Activated B cell treated with CpG ODN at 0.5 μM for 24 hours (primary cell): Measurements from ENCODE around the gene PIEZO2. TPM values are rescaled to one million over a fixed set of nuclear protein-coding genes. Genes with fewer than 3 reads are reported as not detected.

Source experiments
- ATAC-seq: fragments of 200-7000 bp; cut with Tn5 transposase; one replicate; pipeline ENCODE4 v1.10.0; 2021; ENCODE audit warnings: low read depth, mild to moderate bottlenecking, moderate library complexity
- CTCF ChIA-PET: fragments of 350-600 bp; sonication (Branson Sonifier 250); formaldehyde crosslinking; loops from one replicate; lab custom pipeline; 2021; ENCODE audit warnings: antibody characterized with exemption; lab: Charles Lee
- POLR2A ChIA-PET: fragments of 350-600 bp; sonication (Branson Sonifier 250); formaldehyde crosslinking; loops from one replicate; lab custom pipeline; 2021; ENCODE audit warnings: antibody characterized with exemption; lab: Charles Lee
- DNase-seq: peaks from one replicate; pipeline ENCODE4 v3.0.0; 2022
- H3K27ac Mint-ChIP-seq: one replicate; pipeline ENCODE4 v1.8.0; 2020; ENCODE audit warnings: mixed read lengths
- H3K27me3 Mint-ChIP-seq: one replicate; pipeline ENCODE4 v1.8.0; 2021; ENCODE audit warnings: mixed read lengths
- H3K36me3 Mint-ChIP-seq: one replicate; pipeline ENCODE4 v1.8.0; 2021; ENCODE audit warnings: low read depth, mixed read lengths
- H3K4me1 Mint-ChIP-seq: one replicate; pipeline ENCODE4 v1.8.0; 2021; ENCODE audit warnings: mixed read lengths
- H3K4me3 Mint-ChIP-seq: one replicate; pipeline ENCODE4 v1.8.0; 2020; ENCODE audit warnings: mild to moderate bottlenecking, mixed read lengths
- H3K9me3 Mint-ChIP-seq: one replicate; pipeline ENCODE4 v1.8.0; 2020; ENCODE audit warnings: mixed read lengths
- intact Hi-C: fragments of 100-400 bp; cut with micrococcal nuclease; formaldehyde crosslinking; loops from one replicate; pipeline ENCODE4 v1.15.1; 2024
- total RNA-seq: library from RNA; stranded (reverse); gene quantifications from 2 replicates; pipeline ENCODE4 v1.2.3, GENCODE V29; 2022
- TF ChIP-seq, protein P1 (sequence below): fragments of 200-600 bp; IDR thresholded peaks from one replicate; pipeline ENCODE4 v1.8.0; 2022; ENCODE audit warnings: antibody characterized with exemption, mild to moderate bottlenecking

Gene PIEZO2
- total RNA-seq, 1 donor from 2014 or later = not detected

DNA sequence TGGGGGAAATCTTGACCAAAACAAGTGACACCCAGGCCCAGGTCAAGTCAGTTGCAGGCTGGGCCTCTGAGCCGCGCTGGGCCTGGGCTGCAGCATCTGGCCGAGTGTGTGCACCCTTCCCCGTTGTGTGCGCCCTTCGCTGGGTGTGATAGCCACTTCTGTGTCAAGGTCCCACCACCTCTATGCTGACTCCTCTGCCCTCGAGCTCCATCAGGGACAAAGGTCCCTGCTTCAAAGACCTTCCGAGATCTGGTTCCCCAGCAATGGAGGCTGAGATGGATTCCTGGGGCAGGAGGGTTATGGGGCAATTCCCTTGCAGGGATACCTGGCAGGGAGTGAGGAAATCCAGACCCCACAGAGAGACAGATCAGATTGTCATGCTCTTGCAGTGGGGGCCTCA lies 93.6 kb downstream of the PIEZO2 start:
- no peak overlapping the region for H3K4me3 Mint-ChIP-seq
- intact Hi-C loops = no loop called here
- H3K27ac Mint-ChIP-seq = no peak overlapping the region
- ATAC-seq = no peak
- H3K9me3 Mint-ChIP-seq = peaks cover 5% of the 10 kb centered on the region
- ChIA-PET POLR2A (no interaction called here), CTCF (no interaction called here)
- no peaks in the 10 kb centered on the region for H3K27me3 Mint-ChIP-seq
- no peak for DNase-seq
- no peaks in the 10 kb centered on the region for H3K4me1 Mint-ChIP-seq
- H3K36me3 Mint-ChIP-seq = no peaks in the 10 kb centered on the region
- TF ChIP-seq, protein P1, sequence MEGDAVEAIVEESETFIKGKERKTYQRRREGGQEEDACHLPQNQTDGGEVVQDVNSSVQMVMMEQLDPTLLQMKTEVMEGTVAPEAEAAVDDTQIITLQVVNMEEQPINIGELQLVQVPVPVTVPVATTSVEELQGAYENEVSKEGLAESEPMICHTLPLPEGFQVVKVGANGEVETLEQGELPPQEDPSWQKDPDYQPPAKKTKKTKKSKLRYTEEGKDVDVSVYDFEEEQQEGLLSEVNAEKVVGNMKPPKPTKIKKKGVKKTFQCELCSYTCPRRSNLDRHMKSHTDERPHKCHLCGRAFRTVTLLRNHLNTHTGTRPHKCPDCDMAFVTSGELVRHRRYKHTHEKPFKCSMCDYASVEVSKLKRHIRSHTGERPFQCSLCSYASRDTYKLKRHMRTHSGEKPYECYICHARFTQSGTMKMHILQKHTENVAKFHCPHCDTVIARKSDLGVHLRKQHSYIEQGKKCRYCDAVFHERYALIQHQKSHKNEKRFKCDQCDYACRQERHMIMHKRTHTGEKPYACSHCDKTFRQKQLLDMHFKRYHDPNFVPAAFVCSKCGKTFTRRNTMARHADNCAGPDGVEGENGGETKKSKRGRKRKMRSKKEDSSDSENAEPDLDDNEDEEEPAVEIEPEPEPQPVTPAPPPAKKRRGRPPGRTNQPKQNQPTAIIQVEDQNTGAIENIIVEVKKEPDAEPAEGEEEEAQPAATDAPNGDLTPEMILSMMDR = no peak

DNA sequence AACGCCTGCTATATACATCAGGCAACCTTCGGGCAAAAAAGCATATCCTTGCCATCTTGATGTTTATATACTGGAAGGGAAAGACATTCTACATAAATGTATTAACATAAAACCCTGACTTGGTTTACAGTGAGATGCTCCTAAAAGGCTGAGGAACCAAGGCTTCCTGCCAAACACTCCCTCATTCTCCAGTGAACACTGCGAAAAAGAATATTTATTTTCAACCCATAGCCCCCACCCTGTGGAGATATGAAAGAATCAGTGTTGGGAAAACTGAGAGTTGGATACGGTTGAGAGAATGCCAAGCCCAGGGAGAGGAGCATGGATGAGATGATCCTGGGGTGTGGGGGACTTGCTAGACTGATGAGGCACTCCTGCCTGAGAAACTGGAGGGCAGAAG lies 94.9 kb downstream of the PIEZO2 start:
- POLR2A ChIA-PET = no interaction called here
- Mint-ChIP-seq H3K27ac (no peak overlapping the region), H3K27me3 (no peaks in the 10 kb centered on the region), H3K4me1 (no peaks in the 10 kb centered on the region), H3K36me3 (no peaks in the 10 kb centered on the region), H3K9me3 (peaks cover 5% of the 10 kb centered on the region), H3K4me3 (no peak overlapping the region)
- DNase-seq (no peak), ATAC-seq (no peak)
- intact Hi-C loops = no loop called here
- CTCF ChIA-PET = no interaction called here
- TF ChIP-seq, protein P1 = no peak

DNA sequence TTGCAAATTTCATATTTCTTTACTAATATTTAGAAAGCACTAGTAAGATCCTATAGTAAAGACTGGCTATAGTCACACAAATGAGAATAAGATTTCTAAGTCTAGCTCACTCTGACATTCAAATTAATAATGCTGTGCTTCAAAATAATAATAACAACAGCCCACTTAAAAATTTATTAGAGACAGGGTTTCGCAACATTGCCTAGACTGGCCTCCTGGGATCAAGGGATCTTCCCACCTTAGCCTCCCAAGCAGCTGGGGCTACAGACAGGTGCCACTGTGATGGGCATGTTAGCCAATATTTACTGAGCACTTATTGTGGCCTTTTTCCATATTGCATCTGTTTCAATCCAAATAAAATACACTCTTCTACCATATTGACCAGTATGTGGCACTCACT lies 96.1 kb downstream of the PIEZO2 start:
- Mint-ChIP-seq H3K4me1 (no peaks in the 10 kb centered on the region), H3K36me3 (no peaks in the 10 kb centered on the region), H3K9me3 (peaks cover under 1% of the 10 kb centered on the region), H3K27ac (no peak overlapping the region), H3K27me3 (no peaks in the 10 kb centered on the region), H3K4me3 (no peak overlapping the region)
- CTCF ChIA-PET = no interaction called here
- intact Hi-C loops = no loop called here
- no peak for DNase-seq
- TF ChIP-seq, protein P1 = no peak
- no peak for ATAC-seq
- POLR2A ChIA-PET = no interaction called here

DNA sequence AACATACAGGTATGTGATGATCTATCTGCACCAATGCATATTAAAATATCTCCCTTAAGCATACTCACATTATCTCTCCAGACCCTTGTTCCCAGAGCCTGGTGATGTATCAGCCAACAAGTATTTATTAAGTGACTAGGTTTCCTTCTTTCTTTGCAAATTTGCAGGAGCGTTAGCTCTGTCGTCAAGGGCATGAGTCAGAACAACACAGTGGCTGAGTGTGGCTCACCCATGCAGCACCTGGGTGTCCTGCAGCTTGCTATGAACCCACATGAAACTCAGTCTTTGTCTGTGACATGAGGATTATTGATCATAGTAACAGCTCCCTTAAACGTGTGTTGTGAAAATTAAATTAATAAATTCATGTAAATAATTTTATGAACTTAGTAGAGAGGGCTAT lies 96.6 kb downstream of the PIEZO2 start:
- H3K27me3 Mint-ChIP-seq = no peaks in the 10 kb centered on the region
- no peak overlapping the region for H3K4me3 Mint-ChIP-seq
- DNase-seq = no peak
- H3K27ac Mint-ChIP-seq = no peak overlapping the region
- H3K36me3 Mint-ChIP-seq = no peaks in the 10 kb centered on the region
- ATAC-seq = no peak
- H3K4me1 Mint-ChIP-seq = no peaks in the 10 kb centered on the region
- H3K9me3 Mint-ChIP-seq = no peaks in the 10 kb centered on the region
- ChIA-PET CTCF (no interaction called here), POLR2A (no interaction called here)
- TF ChIP-seq, protein P1 = no peak
- intact Hi-C loops = no loop called here

DNA sequence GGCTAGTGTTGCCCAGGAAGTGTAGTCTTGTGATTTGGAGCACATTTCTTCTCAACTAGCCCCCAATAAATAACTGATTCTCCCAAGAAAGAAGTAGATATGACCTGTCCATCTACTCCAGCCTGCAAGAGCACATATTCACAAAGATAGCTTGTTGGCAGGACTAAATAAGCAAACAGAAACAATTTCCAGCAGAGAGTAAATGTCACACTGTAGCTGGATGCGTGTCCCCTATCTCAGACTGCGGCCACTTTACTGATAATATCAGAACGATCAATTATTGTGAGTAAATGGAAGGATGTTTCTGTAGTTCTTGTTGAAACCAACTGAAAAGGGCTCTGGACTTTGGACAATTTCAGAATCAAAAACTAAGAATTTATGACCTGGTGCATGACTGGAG lies 97.9 kb downstream of the PIEZO2 start:
- Mint-ChIP-seq H3K27ac (no peak overlapping the region), H3K4me1 (no peaks in the 10 kb centered on the region), H3K4me3 (no peak overlapping the region), H3K27me3 (no peaks in the 10 kb centered on the region), H3K9me3 (no peaks in the 10 kb centered on the region), H3K36me3 (no peaks in the 10 kb centered on the region)
- intact Hi-C loops = no loop called here
- TF ChIP-seq, protein P1 = no peak
- POLR2A ChIA-PET = no interaction called here
- ATAC-seq = no peak
- CTCF ChIA-PET = no interaction called here
- DNase-seq = no peak
